Measurements from ENCODE around the gene AMACR. TPM values are rescaled to one million over a fixed set of nuclear protein-coding genes. Genes with fewer than 3 reads are reported as not detected.
"Not testable (repeated sequence)": the region's sequence is repeated elsewhere in the genome, so short reads cannot be mapped to it uniquely, and the experiment has no call there.

The AMACR gene
- total and polyA plus RNA-seq, 10 of the 15 experiments (the other 5 are each of a cell fraction or from before 2014, with no cell fraction given): 2.6 to 20.4 (median 10.4) TPM

- POLR2A ChIA-PET; H3K79me2 ChIP-seq (ENCODE audit: control insufficient read depth, insufficient read depth, low read length); in situ Hi-C loops (cut with MboI); ATAC-seq; H3K4me3 ChIP-seq; H3K36me3 ChIP-seq (ENCODE audit: control insufficient read depth in 2 of 2, insufficient read depth in 2 of 2, low read length in 1 of 2); H4K20me1 ChIP-seq (ENCODE audit: control insufficient read depth, insufficient read depth); FAIRE-seq; H3K4me1 ChIP-seq (ENCODE audit: control insufficient read depth, insufficient read depth, low read length); H2AFZ ChIP-seq (ENCODE audit: control insufficient read depth, low read depth, low read length); H3K27me3 ChIP-seq (replicated peaks in 1 of 2; ENCODE audit: control insufficient read depth in 2 of 2, insufficient read depth in 2 of 2, low read length in 1 of 2); H3K27ac ChIP-seq (ENCODE audit: control insufficient read depth, insufficient read depth); SMC1A ChIA-PET (ENCODE audit: uncharacterized antibody, unreplicated experiment); H3K9me3 ChIP-seq (replicated peaks; ENCODE audit: control insufficient read depth, insufficient read depth, low read length); H3K9ac ChIP-seq (ENCODE audit: control insufficient read depth, insufficient read depth, low read length); H3K4me2 ChIP-seq (ENCODE audit: control insufficient read depth, insufficient read depth); intact Hi-C loops (cut with micrococcal nuclease; ENCODE audit: unreplicated experiment); BruUV-seq (replicated peaks); RAD21 ChIA-PET (ENCODE audit: unreplicated experiment); DNase-seq (ENCODE audit: low read depth, low spot score): not testable (repeated sequence)
- 58% methylated on average over 4 of the region's 5 CpGs for WGBS (ENCODE audit: insufficient coverage, insufficient replicate concordance, low lambda C conversion rate, missing lambda C conversion rate)
- CTCF ChIA-PET: interaction anchor here (0.6 kb wide), 1 partner anchor 1627 kb away, joined by 3 read pairs; no protein-coding TSS in a partner anchor
Measured at GRCh38 chr5:33952175-33952574, 55.7 kb downstream of the AMACR start.

DNA sequence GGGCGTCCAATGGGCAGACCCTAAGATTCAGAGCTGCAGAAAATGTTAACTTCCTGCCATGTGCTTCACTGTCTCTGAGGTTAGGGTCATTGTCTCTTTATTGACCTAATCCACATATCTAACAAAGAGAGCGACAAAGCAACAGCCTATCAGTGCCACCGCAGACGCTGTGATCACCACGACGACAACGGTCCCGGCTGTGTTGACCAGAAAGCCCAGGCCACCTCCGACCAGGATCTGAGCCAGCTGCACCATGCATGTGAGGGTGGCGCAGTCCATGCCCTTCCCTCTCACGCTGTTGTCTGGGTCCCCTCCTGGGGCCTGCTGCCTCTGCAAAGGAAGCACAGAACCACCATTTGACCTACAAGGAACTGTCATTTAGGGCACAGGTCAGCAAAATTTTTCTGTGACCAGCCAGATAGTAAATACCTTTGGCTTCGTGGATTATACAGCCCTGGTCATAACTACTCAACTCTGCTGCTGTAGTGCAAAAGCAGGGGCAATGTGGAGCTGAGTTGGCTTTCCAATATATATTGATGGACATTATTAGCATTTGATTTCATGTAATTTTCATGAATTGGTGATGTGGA is 63.2 kb downstream of the AMACR start:
- ATAC-seq (no peak), FAIRE-seq (no peak), DNase-seq (ENCODE audit: low read depth, low spot score) (no peak)
- Histone ChIP-seq H3K4me2 (ENCODE audit: control insufficient read depth, insufficient read depth) (no peak overlapping the region), H4K20me1 (ENCODE audit: control insufficient read depth, insufficient read depth) (no peaks in the 10 kb centered on the region), H3K27me3 (replicated peaks in 1 of 2; ENCODE audit: control insufficient read depth in 2 of 2, insufficient read depth in 2 of 2, low read length in 1 of 2) (no peaks in the 10 kb centered on the region), H3K9me3 (replicated peaks; ENCODE audit: control insufficient read depth, insufficient read depth, low read length) (no peaks in the 10 kb centered on the region; the same call in 2 of the 3 replicates), H3K36me3 (ENCODE audit: control insufficient read depth in 2 of 2, insufficient read depth in 2 of 2, low read length in 1 of 2) (no peaks in the 10 kb centered on the region), H2AFZ (ENCODE audit: control insufficient read depth, low read depth, low read length) (no peak overlapping the region), H3K4me3 (no peak overlapping the region), H3K9ac (ENCODE audit: control insufficient read depth, insufficient read depth, low read length) (no peak overlapping the region), H3K27ac (ENCODE audit: control insufficient read depth, insufficient read depth) (no peak overlapping the region), H3K4me1 (ENCODE audit: control insufficient read depth, insufficient read depth, low read length) (no peaks in the 10 kb centered on the region), H3K79me2 (ENCODE audit: control insufficient read depth, insufficient read depth, low read length) (no peaks in the 10 kb centered on the region)
- BruUV-seq (replicated peaks): no TSS peak
- 77% methylated on average over 12 of the region's 12 CpGs for WGBS (ENCODE audit: insufficient coverage, insufficient replicate concordance, low lambda C conversion rate, missing lambda C conversion rate)
- SMC1A ChIA-PET (ENCODE audit: uncharacterized antibody, unreplicated experiment): no interaction called here
- intact Hi-C loops (cut with micrococcal nuclease; ENCODE audit: unreplicated experiment): no loop called here
- in situ Hi-C loops (cut with MboI): no loop called here
- RAD21 ChIA-PET (ENCODE audit: unreplicated experiment): no interaction called here
- CTCF ChIA-PET: interaction anchor here (1.0 to 1.2 kb wide), 2 partner anchors 10 to 357 kb away, joined by 5 to 7 read pairs; no protein-coding TSS in a partner anchor
- POLR2A ChIA-PET: no interaction called here
- TF ChIP-seq ZNF24 (IDR thresholded peaks at IDR 0.05) (no peak), CTCF (IDR thresholded peaks at IDR 0.05 in 2 of 3, conservative IDR thresholded peaks at IDR 0.05 in 1 of 3; ENCODE audit: control insufficient read depth in 2 of 3, extremely low read depth in 1 of 3, insufficient read depth in 1 of 3, low read depth in 3 of 3, low read length in 3 of 3) (no peak), SIX5 (IDR thresholded peaks at IDR 0.05; ENCODE audit: low read depth, low read length, severe bottlenecking) (no peak), ZNF622 (IDR thresholded peaks at IDR 0.05) (no peak), RB1 (IDR thresholded peaks at IDR 0.05; ENCODE audit: borderline replicate concordance) (no peak), CBX5 (IDR thresholded peaks at IDR 0.05; ENCODE audit: low read depth) (no peak), MAX (IDR thresholded peaks at IDR 0.05; ENCODE audit: low read depth, low read length) (no peak), ELK1 (IDR thresholded peaks at IDR 0.05; ENCODE audit: low read depth, low read length) (no peak), RAD51 (IDR thresholded peaks at IDR 0.05) (no peak), RFX5 (IDR thresholded peaks at IDR 0.05; ENCODE audit: low read depth, low read length) (no peak)
- TF ChIP-seq, protein P1, sequence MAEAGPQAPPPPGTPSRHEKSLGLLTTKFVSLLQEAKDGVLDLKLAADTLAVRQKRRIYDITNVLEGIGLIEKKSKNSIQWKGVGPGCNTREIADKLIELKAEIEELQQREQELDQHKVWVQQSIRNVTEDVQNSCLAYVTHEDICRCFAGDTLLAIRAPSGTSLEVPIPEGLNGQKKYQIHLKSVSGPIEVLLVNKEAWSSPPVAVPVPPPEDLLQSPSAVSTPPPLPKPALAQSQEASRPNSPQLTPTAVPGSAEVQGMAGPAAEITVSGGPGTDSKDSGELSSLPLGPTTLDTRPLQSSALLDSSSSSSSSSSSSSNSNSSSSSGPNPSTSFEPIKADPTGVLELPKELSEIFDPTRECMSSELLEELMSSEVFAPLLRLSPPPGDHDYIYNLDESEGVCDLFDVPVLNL (IDR thresholded peaks at IDR 0.05; ENCODE audit: low read depth, low read length): no peak

All from GM12878 (cell line).